ENCODE results near the gene PWWP2B. TPM values are rescaled to one million over a fixed set of nuclear protein-coding genes. Genes with fewer than 3 reads are reported as not detected.

Gene PWWP2B
- total and polyA plus RNA-seq, 9 of the 15 experiments (the other 6 are each of a cell fraction or from before 2014, with no cell fraction given), result 0.07 to 9.2 (median 1.6) TPM; not detected in 1

DNA sequence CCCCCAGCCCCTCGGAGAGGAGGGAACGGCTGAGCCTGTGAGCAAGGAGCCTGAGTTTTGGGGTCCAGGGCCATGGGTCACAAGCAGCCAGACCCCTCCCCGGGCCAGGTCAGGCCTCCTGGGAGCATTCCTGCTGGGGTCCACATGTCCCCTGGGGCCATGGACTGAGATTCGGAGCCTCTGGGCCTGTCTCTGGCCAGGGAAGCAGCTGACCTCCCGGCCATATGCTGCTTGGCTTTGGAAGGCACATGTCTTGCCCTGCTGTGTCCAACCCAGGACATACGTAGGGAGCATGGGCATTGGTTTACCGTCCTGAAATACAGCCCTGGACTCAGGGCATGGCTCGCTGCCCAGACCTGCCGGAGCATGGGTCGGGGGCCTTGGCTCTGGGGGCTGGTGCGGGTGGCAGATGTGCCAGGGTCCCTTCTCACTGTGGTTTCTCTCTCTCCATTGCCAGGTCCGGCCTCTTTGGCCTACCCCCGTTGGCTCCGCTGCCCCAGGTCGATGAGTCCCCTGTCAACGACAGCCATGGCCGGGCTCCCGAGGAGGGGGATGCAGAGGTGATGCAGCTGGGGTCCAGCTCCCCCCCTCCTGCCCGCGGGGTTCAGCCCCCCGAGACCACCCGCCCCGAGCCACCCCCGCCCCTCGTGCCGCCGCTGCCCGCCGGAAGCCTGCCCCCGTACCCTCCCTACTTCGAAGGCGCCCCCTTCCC is 7.3 kb downstream of the PWWP2B start:
- FAIRE-seq, result no peak
- Histone ChIP-seq H2AFZ (ENCODE audit: low read depth, low read length) (no peak overlapping the region), H4K20me1 (replicated peaks; ENCODE audit: control insufficient read depth, insufficient read depth, low read length) (no peaks in the 10 kb centered on the region), H3K36me3 (ENCODE audit: control insufficient read depth, insufficient read depth, low read length) (peaks cover 12% of the 10 kb centered on the region; the same call in 1 of the 3 replicates), H3K9ac (ENCODE audit: insufficient read depth in 1 of 2, low read depth in 2 of 2, low read length in 2 of 2) (no peak overlapping the region), H3K4me2 (ENCODE audit: insufficient read depth, low read length) (no peak overlapping the region), H3K4me1 (replicated peaks in 1 of 2; ENCODE audit: control insufficient read depth in 2 of 2, insufficient read depth in 2 of 2, low read length in 2 of 2) (peaks cover 0 to 61% of the 10 kb centered on the region in 2 experiments; a peak in 2 of 5 replicates), H3K27ac (ENCODE audit: extremely low read depth, low read depth, low read length) (no peak overlapping the region), H3K9me3 (replicated peaks; ENCODE audit: control insufficient read depth, insufficient read depth, low read depth, low read length) (no peaks in the 10 kb centered on the region), H3K9me1 (ENCODE audit: control insufficient read depth, insufficient read depth, low read length) (no peaks in the 10 kb centered on the region), H3K4me3 (no peak overlapping the region), H3K79me2 (ENCODE audit: control insufficient read depth, insufficient read depth, low read length) (no peaks in the 10 kb centered on the region; the same call in 2 of the 3 replicates), H3K27me3 (ENCODE audit: control insufficient read depth in 2 of 2, insufficient read depth in 2 of 2, low read length in 2 of 2) (no peaks in the 10 kb centered on the region)
- no peak for ATAC-seq
- no TSS peak for BruUV-seq (replicated peaks)
- in situ Hi-C loops (cut with MboI), result no loop called here
- WGBS (ENCODE audit: insufficient coverage, low coverage, missing lambda C conversion rate), result 79% methylated on average over 10 of the region's 32 CpGs
- POLR2A ChIA-PET, result no interaction called here
- intact Hi-C loops (cut with micrococcal nuclease), result no loop called here
- TF ChIP-seq EZH2 (IDR thresholded peaks at IDR 0.05; ENCODE audit: borderline replicate concordance, low read depth, low read length) (no peak), RBM25 (IDR thresholded peaks at IDR 0.05; ENCODE audit: low read depth, low read length, severe bottlenecking) (no peak), KAT2B (IDR thresholded peaks at IDR 0.05; ENCODE audit: low read depth, low read length) (no peak), SMC3 (conservative IDR thresholded peaks at IDR 0.05; ENCODE audit: insufficient read depth, low read depth, low read length) (no peak), POLR2G (IDR thresholded peaks at IDR 0.05; ENCODE audit: low read depth, low read length) (no peak)
- TF ChIP-seq, protein P1, sequence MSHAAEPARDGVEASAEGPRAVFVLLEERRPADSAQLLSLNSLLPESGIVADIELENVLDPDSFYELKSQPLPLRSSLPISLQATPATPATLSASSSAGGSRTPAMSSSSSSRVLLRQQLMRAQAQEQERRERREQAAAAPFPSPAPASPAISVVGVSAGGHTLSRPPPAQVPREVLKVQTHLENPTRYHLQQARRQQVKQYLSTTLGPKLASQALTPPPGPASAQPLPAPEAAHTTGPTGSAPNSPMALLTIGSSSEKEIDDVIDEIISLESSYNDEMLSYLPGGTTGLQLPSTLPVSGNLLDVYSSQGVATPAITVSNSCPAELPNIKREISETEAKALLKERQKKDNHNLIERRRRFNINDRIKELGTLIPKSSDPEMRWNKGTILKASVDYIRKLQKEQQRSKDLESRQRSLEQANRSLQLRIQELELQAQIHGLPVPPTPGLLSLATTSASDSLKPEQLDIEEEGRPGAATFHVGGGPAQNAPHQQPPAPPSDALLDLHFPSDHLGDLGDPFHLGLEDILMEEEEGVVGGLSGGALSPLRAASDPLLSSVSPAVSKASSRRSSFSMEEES (CRISPR knock-in tag; IDR thresholded peaks at IDR 0.05), result no peak
- CTCF ChIA-PET (ENCODE audit: low intra/inter-chr PET ratio), result no interaction called here
- no peak for DNase-seq (ENCODE audit: extremely low read depth in 1 of 4, low spot score in 3 of 4)

Data from K562 (cell line).